HepG2 (cell line): ENCODE data around the gene NGFR. TPM values are rescaled to one million over a fixed set of nuclear protein-coding genes. Genes with fewer than 3 reads are reported as not detected.

Experiments
- ATF1 ChIP-seq: IDR thresholded peaks from 2 replicates; pipeline ENCODE4 v1.6.1; 2016; ENCODE audit warnings: mild to moderate bottlenecking, control low read depth
- EP300 ChIP-seq, 3 experiments: sonication (generic) in 1 of 3; formaldehyde crosslinking in 1 of 3; IDR thresholded peaks; 2 replicates each; pipeline versions ENCODE4 v1.5.1 to v1.6.1; 2011 to 2020; ENCODE audit warnings: low read depth in 2 of 3, low read length in 2 of 3, borderline replicate concordance in 1 of 3, improper control_type of control experiment in 1 of 3, mild to moderate bottlenecking in 1 of 3, missing genetic modification reagents in 1 of 3, moderate library complexity in 1 of 3
- FOXA3 ChIP-seq: IDR thresholded peaks from 2 replicates; pipeline ENCODE4 v1.6.1; 2016; ENCODE audit warnings: missing genetic modification reagents, missing compliant biosample characterization
- GABPB1 ChIP-seq: IDR thresholded peaks from 2 replicates; pipeline ENCODE4 v1.6.1; 2016; ENCODE audit warnings: mild to moderate bottlenecking, missing genetic modification reagents, moderate library complexity, missing compliant biosample characterization
- GTF3A ChIP-seq: sonication (generic); formaldehyde crosslinking; conservative IDR thresholded peaks from 2 replicates; pipeline ENCODE4 v1.4.0; 2020; ENCODE audit warnings: mild to moderate bottlenecking, missing genetic modification reagents
- HNRNPLL ChIP-seq: fragments of 200-400 bp; formaldehyde crosslinking; IDR thresholded peaks from 2 replicates; pipeline ENCODE4 v1.6.1; 2017; ENCODE audit warnings: mild to moderate bottlenecking, low read depth, low read length; ENCODE audit not compliant: poor library complexity, severe bottlenecking
- HOXD1 ChIP-seq: sonication (generic); formaldehyde crosslinking; IDR thresholded peaks from 2 replicates; pipeline ENCODE4 v1.5.0; 2020; ENCODE audit warnings: missing genetic modification reagents
- MAFG ChIP-seq: sonication (generic); formaldehyde crosslinking; IDR thresholded peaks from 2 replicates; pipeline ENCODE4 v1.5.1; 2020; ENCODE audit warnings: mild to moderate bottlenecking, missing genetic modification reagents
- MTERF4 ChIP-seq: sonication (generic); formaldehyde crosslinking; IDR thresholded peaks from 2 replicates; pipeline ENCODE4 v1.8.0; 2023; ENCODE audit warnings: mild to moderate bottlenecking, missing genetic modification reagents
- MTF2 ChIP-seq: sonication (generic); formaldehyde crosslinking; IDR thresholded peaks from 2 replicates; pipeline ENCODE4 v1.5.0; 2020; ENCODE audit warnings: missing genetic modification reagents, borderline replicate concordance
- POLR2A ChIP-seq, 2 experiments: IDR thresholded peaks; 2 replicates each; pipeline ENCODE4 v1.6.1; 2011; ENCODE audit warnings: low read depth in 2 of 2, low read length in 2 of 2, mild to moderate bottlenecking in 1 of 2, moderate library complexity in 1 of 2; ENCODE audit not compliant: insufficient read depth in 1 of 2
- RFXANK ChIP-seq: IDR thresholded peaks from 2 replicates; pipeline ENCODE4 v1.6.1; 2016
- ZNF331 ChIP-seq: sonication (generic); formaldehyde crosslinking; IDR thresholded peaks from 2 replicates; pipeline ENCODE4 v1.4.0; 2020; ENCODE audit warnings: missing genetic modification reagents
- ZNF34 ChIP-seq: sonication (generic); formaldehyde crosslinking; IDR thresholded peaks from 2 replicates; pipeline ENCODE4 v1.4.0; 2020; ENCODE audit warnings: mild to moderate bottlenecking, missing genetic modification reagents, borderline replicate concordance
- ZNF546 ChIP-seq: sonication (generic); formaldehyde crosslinking; conservative IDR thresholded peaks from 2 replicates; pipeline ENCODE4 v1.8.1; 2023; ENCODE audit warnings: mild to moderate bottlenecking, missing genetic modification reagents
- ZNF563 ChIP-seq: sonication (generic); formaldehyde crosslinking; IDR thresholded peaks from 2 replicates; pipeline ENCODE4 v1.8.0; 2022; ENCODE audit warnings: mild to moderate bottlenecking, moderate library complexity, missing genetic modification reagents
- ZNF605 ChIP-seq: sonication (generic); formaldehyde crosslinking; IDR thresholded peaks from 2 replicates; pipeline ENCODE4 v1.8.0; 2022; ENCODE audit warnings: mild to moderate bottlenecking, missing genetic modification reagents
- ZNF724P ChIP-seq: sonication (generic); formaldehyde crosslinking; IDR thresholded peaks from 2 replicates; pipeline ENCODE4 v1.8.0; 2022; ENCODE audit warnings: missing genetic modification reagents, borderline replicate concordance
- ZSCAN21 ChIP-seq: sonication (generic); formaldehyde crosslinking; IDR thresholded peaks from 2 replicates; pipeline ENCODE4 v1.8.0; 2022; ENCODE audit warnings: mild to moderate bottlenecking, missing genetic modification reagents, moderate library complexity, borderline replicate concordance
- polyA plus RNA-seq, 8 experiments: library from polyadenylated mRNA; depleted of rRNA in 3 of 8; stranded (reverse) in 7 of 8; unstranded in 1 of 8; fragments of >200 nt; fragmentation: Illumina TruSeq in 4 of 8; extraction: Trizol in 4 of 8; gene quantifications; 2 replicates each; pipeline versions ENCODE4 v1.2.1 to v1.2.3, GENCODE V29; 2011 to 2016; ENCODE audit warnings: low read depth in 4 of 8, missing spikeins in 1 of 8, mixed read lengths in 1 of 8; ENCODE audit not compliant: insufficient read depth in 1 of 8
- total RNA-seq, 5 experiments: library from RNA; depleted of rRNA; stranded (reverse); fragments of >200 nt; fragmentation: Illumina TruSeq; extraction: Trizol; gene quantifications; 2 replicates each; pipeline ENCODE4 v1.2.3, GENCODE V29; 2016; ENCODE audit warnings: low read depth in 1 of 5
- TF ChIP-seq, protein P1 (sequence below), 2 experiments: IDR thresholded peaks; 2 replicates each; pipeline ENCODE4 v1.6.1; 2011 to 2012; ENCODE audit warnings: low read length in 2 of 2, borderline replicate concordance in 1 of 2, low read depth in 1 of 2, mild to moderate bottlenecking in 1 of 2, moderate library complexity in 1 of 2
- TF ChIP-seq, protein P2 (sequence below): IDR thresholded peaks from 2 replicates; pipeline ENCODE4 v1.6.1; 2016; ENCODE audit warnings: low read depth, control low read depth

NGFR gene
- total and polyA plus RNA-seq, 2 of the 13 experiments (the other 11 are each of a cell fraction or from before 2014, with no cell fraction given) = 1.1 to 1.8 TPM

DNA sequence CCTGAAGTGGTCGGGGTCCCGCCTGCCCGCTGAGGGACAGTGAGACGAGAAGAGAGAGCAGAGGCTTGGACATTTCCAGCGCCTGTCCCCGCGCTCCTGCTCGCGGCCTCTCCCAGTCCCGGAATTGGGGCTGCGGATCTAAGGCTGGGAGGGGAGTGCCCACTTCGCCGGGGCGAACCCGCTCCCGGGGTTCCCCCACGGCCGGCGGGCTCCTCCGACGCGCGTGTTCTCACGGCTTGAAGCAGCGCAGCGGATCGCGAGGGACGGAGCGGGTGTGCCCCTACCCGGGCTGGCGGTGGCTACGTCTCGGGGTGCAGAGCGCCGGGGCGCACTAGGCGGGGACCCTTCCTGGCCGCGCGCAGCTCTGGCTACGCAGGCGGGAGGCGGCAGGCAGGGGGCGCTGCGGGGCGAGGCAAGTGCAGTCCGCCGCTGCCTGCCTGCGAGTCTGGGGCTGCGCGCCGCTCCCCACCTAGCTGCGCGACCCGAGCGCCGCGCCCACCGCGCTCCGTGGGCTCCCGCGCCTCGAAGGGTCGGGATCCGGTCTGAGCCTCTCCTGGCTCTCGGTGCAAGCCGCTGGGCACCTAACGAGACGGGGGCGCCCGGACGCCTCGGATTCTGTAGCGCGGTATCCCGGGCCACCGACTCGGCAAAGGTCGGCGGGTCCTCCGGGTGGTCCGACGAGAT is 1.2 kb downstream of the NGFR start (continued):
- TF ChIP-seq ZNF34 (CRISPR knock-in tag) = no peak
- 0 out of 2 replicates have a peak, but pooled peaks have one; percentile 12 for TF ChIP-seq FOXA3 (CRISPR knock-in tag)
- 0 out of 2 replicates have a peak, but pooled peaks have one; percentile 56 for TF ChIP-seq ZSCAN21
- no peak for TF ChIP-seq ZNF331 (CRISPR knock-in tag)
- TF ChIP-seq, protein P1, sequence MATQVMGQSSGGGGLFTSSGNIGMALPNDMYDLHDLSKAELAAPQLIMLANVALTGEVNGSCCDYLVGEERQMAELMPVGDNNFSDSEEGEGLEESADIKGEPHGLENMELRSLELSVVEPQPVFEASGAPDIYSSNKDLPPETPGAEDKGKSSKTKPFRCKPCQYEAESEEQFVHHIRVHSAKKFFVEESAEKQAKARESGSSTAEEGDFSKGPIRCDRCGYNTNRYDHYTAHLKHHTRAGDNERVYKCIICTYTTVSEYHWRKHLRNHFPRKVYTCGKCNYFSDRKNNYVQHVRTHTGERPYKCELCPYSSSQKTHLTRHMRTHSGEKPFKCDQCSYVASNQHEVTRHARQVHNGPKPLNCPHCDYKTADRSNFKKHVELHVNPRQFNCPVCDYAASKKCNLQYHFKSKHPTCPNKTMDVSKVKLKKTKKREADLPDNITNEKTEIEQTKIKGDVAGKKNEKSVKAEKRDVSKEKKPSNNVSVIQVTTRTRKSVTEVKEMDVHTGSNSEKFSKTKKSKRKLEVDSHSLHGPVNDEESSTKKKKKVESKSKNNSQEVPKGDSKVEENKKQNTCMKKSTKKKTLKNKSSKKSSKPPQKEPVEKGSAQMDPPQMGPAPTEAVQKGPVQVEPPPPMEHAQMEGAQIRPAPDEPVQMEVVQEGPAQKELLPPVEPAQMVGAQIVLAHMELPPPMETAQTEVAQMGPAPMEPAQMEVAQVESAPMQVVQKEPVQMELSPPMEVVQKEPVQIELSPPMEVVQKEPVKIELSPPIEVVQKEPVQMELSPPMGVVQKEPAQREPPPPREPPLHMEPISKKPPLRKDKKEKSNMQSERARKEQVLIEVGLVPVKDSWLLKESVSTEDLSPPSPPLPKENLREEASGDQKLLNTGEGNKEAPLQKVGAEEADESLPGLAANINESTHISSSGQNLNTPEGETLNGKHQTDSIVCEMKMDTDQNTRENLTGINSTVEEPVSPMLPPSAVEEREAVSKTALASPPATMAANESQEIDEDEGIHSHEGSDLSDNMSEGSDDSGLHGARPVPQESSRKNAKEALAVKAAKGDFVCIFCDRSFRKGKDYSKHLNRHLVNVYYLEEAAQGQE (IDR thresholded peaks at IDR 0.05; ENCODE audit: borderline replicate concordance in 1 of 2, low read depth in 1 of 2, low read length in 2 of 2) = no peak
- TF ChIP-seq ZNF605 (CRISPR knock-in tag) = 0 out of 2 replicates have a peak, but pooled peaks have one; percentile 17
- no peak for TF ChIP-seq EP300 (IDR thresholded peaks at IDR 0.05; ENCODE audit: low read depth in 2 of 2, low read length in 2 of 2)
- TF ChIP-seq EP300 (CRISPR knock-in tag; IDR thresholded peaks at IDR 0.05; ENCODE audit: borderline replicate concordance) = no peak
- TF ChIP-seq MTERF4 = 0 out of 2 replicates have a peak, but pooled peaks have one; percentile 27
- no peak for TF ChIP-seq RFXANK (CRISPR knock-in tag)
- no peak for TF ChIP-seq ATF1 (CRISPR knock-in tag)
- no peak for TF ChIP-seq POLR2A (IDR thresholded peaks at IDR 0.05; ENCODE audit: insufficient read depth in 1 of 2, low read depth in 2 of 2, low read length in 2 of 2)
- peak; percentile 37 for TF ChIP-seq HNRNPLL
- TF ChIP-seq MTF2 (CRISPR knock-in tag) = peak; percentile 99; the same call in 1 of the 2 replicates
- TF ChIP-seq, protein P2, sequence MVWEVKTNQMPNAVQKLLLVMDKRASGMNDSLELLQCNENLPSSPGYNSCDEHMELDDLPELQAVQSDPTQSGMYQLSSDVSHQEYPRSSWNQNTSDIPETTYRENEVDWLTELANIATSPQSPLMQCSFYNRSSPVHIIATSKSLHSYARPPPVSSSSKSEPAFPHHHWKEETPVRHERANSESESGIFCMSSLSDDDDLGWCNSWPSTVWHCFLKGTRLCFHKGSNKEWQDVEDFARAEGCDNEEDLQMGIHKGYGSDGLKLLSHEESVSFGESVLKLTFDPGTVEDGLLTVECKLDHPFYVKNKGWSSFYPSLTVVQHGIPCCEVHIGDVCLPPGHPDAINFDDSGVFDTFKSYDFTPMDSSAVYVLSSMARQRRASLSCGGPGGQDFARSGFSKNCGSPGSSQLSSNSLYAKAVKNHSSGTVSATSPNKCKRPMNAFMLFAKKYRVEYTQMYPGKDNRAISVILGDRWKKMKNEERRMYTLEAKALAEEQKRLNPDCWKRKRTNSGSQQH (CRISPR knock-in tag) = peak; percentile 51; the same call in 1 of the 2 replicates
- TF ChIP-seq ZNF546 (CRISPR knock-in tag) = 0 out of 2 replicates have a peak, but pooled peaks have one; percentile 23
- 0 out of 2 replicates have a peak, but pooled peaks have one; percentile 41 for TF ChIP-seq HOXD1 (CRISPR knock-in tag)
- TF ChIP-seq MAFG (CRISPR knock-in tag) = 0 out of 2 replicates have a peak, but pooled peaks have one; percentile 15
- TF ChIP-seq ZNF563 (CRISPR knock-in tag) = 0 out of 2 replicates have a peak, but pooled peaks have one; percentile 23
- TF ChIP-seq GTF3A (CRISPR knock-in tag) = no peak
- 0 out of 2 replicates have a peak, but pooled peaks have one; percentile 44 for TF ChIP-seq ZNF724P (CRISPR knock-in tag)
- peak; percentile 33; the same call in 1 of the 2 replicates for TF ChIP-seq GABPB1 (CRISPR knock-in tag)
